Left renal pelvis (tissue), 4 donors: Measurements from ENCODE around the gene KANSL1. TPM values are rescaled to one million over a fixed set of nuclear protein-coding genes. Genes with fewer than 3 reads are reported as not detected.

Experiments used
- DNase-seq, 4 donors: peaks; one replicate each; pipeline ENCODE4 v3.0.0-alpha.2; 2013; ENCODE audit warnings: low read depth in 4 of 4, low spot score in 3 of 4
- polyA plus RNA-seq, 4 donors: library from polyadenylated mRNA; unstranded; fragments of 120-200 nt; gene quantifications; one replicate each; pipeline ENCODE4 v1.2.1, GENCODE V29; 2013; ENCODE audit not compliant: insufficient read length in 4 of 4

Gene KANSL1
- polyA plus RNA-seq, 4 donors = 53.1 to 93.4 (median 64.1) TPM

GRCh38 chr17:46085522-46085921, 107.7 kb downstream of the KANSL1 start:
- DNase-seq = no peak

GRCh38 chr17:46082257-46082656, 111.0 kb downstream of the KANSL1 start:
- no peak for DNase-seq

- no peak for DNase-seq
Observed at GRCh38 chr17:46081018-46081320, 112.3 kb downstream of the KANSL1 start.

GRCh38 chr17:46080118-46081017, 112.9 kb downstream of the KANSL1 start:
- DNase-seq = no peak

- DNase-seq = no peak
Observed at GRCh38 chr17:46078675-46079074, 114.6 kb downstream of the KANSL1 start.

GRCh38 chr17:46074540-46074939, 118.7 kb downstream of the KANSL1 start:
- no peak for DNase-seq

- no peak for DNase-seq
Observed at GRCh38 chr17:46072998-46073397, 120.2 kb downstream of the KANSL1 start.

- no peak for DNase-seq
Observed at GRCh38 chr17:46071796-46072195, 121.4 kb downstream of the KANSL1 start.

- no peak for DNase-seq
Observed at GRCh38 chr17:46064460-46064859, 128.8 kb downstream of the KANSL1 start.

- DNase-seq = no peak
Observed at GRCh38 chr17:46063241-46063640, 130.0 kb downstream of the KANSL1 start.

GRCh38 chr17:46061435-46061834, 131.8 kb downstream of the KANSL1 start:
- no peak for DNase-seq

- no peak for DNase-seq
Observed at GRCh38 chr17:46060461-46060860, 132.8 kb downstream of the KANSL1 start.

- no peak for DNase-seq
Observed at GRCh38 chr17:46059486-46059885, 133.7 kb downstream of the KANSL1 start.

- DNase-seq = no peak
Observed at GRCh38 chr17:46057366-46057765, 135.9 kb downstream of the KANSL1 start.

GRCh38 chr17:46056800-46057304, 136.4 kb downstream of the KANSL1 start:
- no peak for DNase-seq

GRCh38 chr17:46053911-46054534, 139.2 kb downstream of the KANSL1 start:
- DNase-seq = no peak

GRCh38 chr17:46049656-46050055, 143.6 kb downstream of the KANSL1 start:
- DNase-seq = no peak

- DNase-seq = no peak
Observed at GRCh38 chr17:46047856-46048255, 145.4 kb downstream of the KANSL1 start.

- no peak for DNase-seq
Observed at GRCh38 chr17:46047398-46047797, 145.8 kb downstream of the KANSL1 start.

- DNase-seq = no peak
Observed at GRCh38 chr17:46046957-46047356, 146.3 kb downstream of the KANSL1 start.

- no peak for DNase-seq
Observed at GRCh38 chr17:46045639-46046038, 147.6 kb downstream of the KANSL1 start.

- no peak for DNase-seq
Observed at GRCh38 chr17:46044989-46045388, 148.2 kb downstream of the KANSL1 start.
